HepG2 (cell line): Measurements from ENCODE around the gene WNT9A. TPM values are rescaled to one million over a fixed set of nuclear protein-coding genes. Genes with fewer than 3 reads are reported as not detected.

ENCODE experiments used
- ATAC-seq: fragments of 200-7000 bp; cut with Tn5 transposase; 3 replicates; pipeline ENCODE4 v1.9.1; 2020; ENCODE audit warnings: mild to moderate bottlenecking, moderate library complexity
- BruUV-seq: library from RNA; stranded (reverse); fragments of 400-500 nt; replicated peaks from 2 replicates; lab custom pipeline; 2021; lab: Mats Ljungman, UMichigan
- CTCF ChIA-PET: fragments of 300-600 bp; formaldehyde crosslinking; extraction: SDS; loops from one replicate; lab custom pipeline; 2021; ENCODE audit warnings: low total read pairs, inconsistent platforms, low intra/inter-chr PET ratio; lab: Yijun Ruan, JAX
- POLR2A ChIA-PET: fragments of 350-600 bp; sonication (Branson Sonifier 250); formaldehyde crosslinking; loops from one replicate; lab custom pipeline; 2020; ENCODE audit warnings: antibody characterized with exemption, inconsistent platforms; lab: Yijun Ruan, JAX
- DNase-seq: peaks from one replicate; pipeline ENCODE4 v3.0.0-alpha.2; 2015; ENCODE audit warnings: low spot score
- FAIRE-seq: peaks from 3 replicates; lab custom pipeline; 2011; peaks lifted over from hg19 to GRCh38; lab: Jason Lieb, UNC
- H2AFZ ChIP-seq: one replicate; pipeline ENCODE4 v1.6.1; 2011; ENCODE audit warnings: low read length, inconsistent platforms
- H3K27ac ChIP-seq: fragments of 300-600 bp; 3 replicates; pipeline ENCODE4 v1.8.0; 2011; ENCODE audit warnings: mixed run types, mild to moderate bottlenecking, mixed read lengths, low read length, inconsistent platforms; ENCODE audit not compliant: insufficient read depth; ENCODE audit errors: extremely low read length
- H3K27me3 ChIP-seq, 2 experiments: fragments of 200-600 bp in 1 of 2; 2 replicates in 1 of 2; 3 replicates in 1 of 2; pipeline versions ENCODE4 v1.6.0 to v1.8.0; 2011; ENCODE audit warnings: low read length in 2 of 2, mild to moderate bottlenecking in 2 of 2, moderate library complexity in 2 of 2, inconsistent platforms in 1 of 2; ENCODE audit not compliant: insufficient read depth in 2 of 2, control insufficient read depth in 1 of 2
- H3K36me3 ChIP-seq, 2 experiments: fragments of 200-600 bp in 1 of 2; replicated peaks in 1 of 2; 2 replicates in 1 of 2; 3 replicates in 1 of 2; pipeline versions ENCODE4 v1.5.1 to v1.8.0; 2011; ENCODE audit warnings: low read length in 2 of 2, inconsistent platforms in 1 of 2; ENCODE audit not compliant: insufficient read depth in 2 of 2, control insufficient read depth in 1 of 2
- H3K4me1 ChIP-seq: 2 replicates; pipeline ENCODE4 v1.5.1; 2012; ENCODE audit warnings: low read length, inconsistent platforms; ENCODE audit not compliant: insufficient read depth
- H3K4me2 ChIP-seq: 2 replicates; pipeline ENCODE4 v1.6.0; 2011; ENCODE audit warnings: low read depth, low read length, inconsistent platforms
- H3K4me3 ChIP-seq, 3 experiments: fragments of 200-600 bp in 1 of 3; sonication (generic), shearing (Covaris generic) in 1 of 3; replicated peaks in 1 of 3; 2 replicates each; pipeline ENCODE4 v1.5.1; 2011 to 2016; ENCODE audit warnings: low read length in 3 of 3, inconsistent platforms in 2 of 3, low read depth in 2 of 3, mild to moderate bottlenecking in 2 of 3, control low read depth in 1 of 3, mixed read lengths in 1 of 3; ENCODE audit not compliant: insufficient read depth in 1 of 3
- H3K79me2 ChIP-seq: one replicate; pipeline ENCODE4 v1.6.1; 2011; ENCODE audit warnings: low read length, inconsistent platforms; ENCODE audit not compliant: insufficient read depth
- H3K9ac ChIP-seq: 2 replicates; pipeline ENCODE4 v1.6.0; 2011; ENCODE audit warnings: mild to moderate bottlenecking, low read depth, low read length, inconsistent platforms; ENCODE audit not compliant: insufficient read depth
- H3K9me3 ChIP-seq: 2 replicates; pipeline ENCODE4 v1.5.1; 2012; ENCODE audit warnings: mild to moderate bottlenecking, low read length
- H4K20me1 ChIP-seq: 2 replicates; pipeline ENCODE4 v1.6.0; 2011; ENCODE audit warnings: inconsistent platforms, mild to moderate bottlenecking, low read length, moderate library complexity; ENCODE audit not compliant: insufficient read depth
- CREM ChIP-seq, 2 experiments: sonication (generic) in 1 of 2; formaldehyde crosslinking in 1 of 2; IDR thresholded peaks; 2 replicates each; pipeline versions ENCODE4 v1.4.0 to v1.6.1; 2016 to 2020; ENCODE audit warnings: antibody characterized with exemption in 1 of 2, mild to moderate bottlenecking in 1 of 2, missing genetic modification reagents in 1 of 2
- CTCF ChIP-seq: sonication (generic); formaldehyde crosslinking; IDR thresholded peaks from 2 replicates; pipeline ENCODE4 v1.5.0; 2020; ENCODE audit warnings: mild to moderate bottlenecking, missing genetic modification reagents, moderate library complexity
- MLLT10 ChIP-seq: sonication (generic); formaldehyde crosslinking; IDR thresholded peaks from 2 replicates; pipeline ENCODE4 v1.4.0; 2020; ENCODE audit warnings: missing genetic modification reagents
- SRSF4 ChIP-seq: fragments of 200-400 bp; formaldehyde crosslinking; IDR thresholded peaks from one replicate; pipeline ENCODE4 v1.6.1; 2018; ENCODE audit warnings: mild to moderate bottlenecking, low read depth, low read length, moderate library complexity; ENCODE audit not compliant: poor library complexity, severe bottlenecking
- STAG1 ChIP-seq: sonication (generic); formaldehyde crosslinking; IDR thresholded peaks from 2 replicates; pipeline ENCODE4 v1.4.0; 2020; ENCODE audit warnings: missing genetic modification reagents
- TBX3 ChIP-seq: fragments of 450-650 bp; IDR thresholded peaks from 2 replicates; pipeline ENCODE4 v1.6.1; 2017; ENCODE audit warnings: antibody characterized with exemption, mild to moderate bottlenecking, inconsistent platforms, borderline replicate concordance
- ZKSCAN8 ChIP-seq: IDR thresholded peaks from 2 replicates; pipeline ENCODE4 v1.6.1; 2016; ENCODE audit warnings: borderline replicate concordance, missing genetic modification reagents, missing compliant biosample characterization
- WGBS: methylation state at CpG from one replicate; pipeline ENCODE4 v1.1.6; 2017; ENCODE audit warnings: low lambda C conversion rate; 5-methylcytosine and 5-hydroxymethylcytosine counted together
- in situ Hi-C: cut with HindIII; loops from 2 replicates; pipeline ENCODE4 v1.10.0; 2017; ENCODE audit warnings: low pct_unique_long_range_greater_than_20kb; ENCODE audit not compliant: extremely low pct_ligation_motif_present
- intact Hi-C: fragments of 100-400 bp; cut with micrococcal nuclease; formaldehyde crosslinking; loops from one replicate; pipeline ENCODE4 v1.10.0; 2022; ENCODE audit not compliant: unreplicated experiment
- polyA plus RNA-seq, 8 experiments: library from polyadenylated mRNA; depleted of rRNA in 3 of 8; stranded (reverse) in 7 of 8; unstranded in 1 of 8; fragments of >200 nt; fragmentation: Illumina TruSeq in 4 of 8; extraction: Trizol in 4 of 8; gene quantifications; 2 replicates each; pipeline versions ENCODE4 v1.2.1 to v1.2.3, GENCODE V29; 2011 to 2016; ENCODE audit warnings: low read depth in 4 of 8, missing spikeins in 1 of 8, mixed read lengths in 1 of 8; ENCODE audit not compliant: insufficient read depth in 1 of 8
- total RNA-seq, 5 experiments: library from RNA; depleted of rRNA; stranded (reverse); fragments of >200 nt; fragmentation: Illumina TruSeq; extraction: Trizol; gene quantifications; 2 replicates each; pipeline ENCODE4 v1.2.3, GENCODE V29; 2016; ENCODE audit warnings: low read depth in 1 of 5

Gene WNT9A
- total and polyA plus RNA-seq, 2 of the 13 experiments (the other 11 are each of a cell fraction or from before 2014, with no cell fraction given): 0.04 TPM; not detected in 1

- Histone ChIP-seq H3K4me1 (peaks cover 14% of the 10 kb centered on the region), H4K20me1 (no peaks in the 10 kb centered on the region), H3K36me3 (no peaks in the 10 kb centered on the region), H3K27ac (no peak overlapping the region), H2AFZ (no peak overlapping the region), H3K9me3 (no peaks in the 10 kb centered on the region), H3K4me3 (no peak overlapping the region), H3K79me2 (no peaks in the 10 kb centered on the region), H3K9ac (no peak overlapping the region)
- BruUV-seq: no TSS peak
- DNase-seq (no peak), FAIRE-seq (no peak), ATAC-seq (peak; percentile 25)
- in situ Hi-C loops: no loop called here
- CTCF ChIA-PET: no interaction called here
- intact Hi-C loops: no loop called here
- WGBS: 20% methylated on average over 6 of the region's 15 CpGs
- TF ChIP-seq STAG1 (CRISPR knock-in tag) (peak; percentile 27; the same call in 1 of the 2 replicates), CTCF (peak; percentile 28), CREM (IDR thresholded peaks at IDR 0.05) (no peak), CREM (CRISPR knock-in tag; IDR thresholded peaks at IDR 0.05) (no peak), SRSF4 (no peak), TBX3 (no peak), MLLT10 (CRISPR knock-in tag) (no peak), ZKSCAN8 (CRISPR knock-in tag) (no peak)
- TF ChIP-seq, all 625 proteins: peak for 2
- POLR2A ChIA-PET: no interaction called here
- Histone ChIP-seq H3K27me3 (peaks cover 17 to 92% of the 10 kb centered on the region in 2 experiments; a peak in 4 of 5 replicates), H3K4me2 (no peak overlapping the region)
These were observed 5.6 kb downstream of the WNT9A start for GRCh38 chr1:227942021-227942715.
